K562 (cell line): ENCODE measurements around the gene KIF26B. TPM values are rescaled to one million over a fixed set of nuclear protein-coding genes. Genes with fewer than 3 reads are reported as not detected.

ENCODE experiments used
- ATAC-seq: fragments of 200-7000 bp; cut with Tn5 transposase; 3 replicates; pipeline ENCODE4 v1.9.1; 2020; ENCODE audit warnings: moderate library complexity
- BruUV-seq: library from RNA; stranded (reverse); fragments of 400-500 nt; replicated peaks from 2 replicates; lab custom pipeline; 2021; lab: Mats Ljungman, UMichigan
- CTCF ChIA-PET: fragments of 300-600 bp; formaldehyde crosslinking; extraction: SDS; loops from one replicate; lab custom pipeline; 2021; ENCODE audit warnings: low intra/inter-chr PET ratio; lab: Yijun Ruan, JAX
- POLR2A ChIA-PET: fragments of 300-600, 350-650 bp; sonication (Branson Sonifier 250); formaldehyde crosslinking; extraction: SDS; loops from one replicate; lab custom pipeline; 2021; ENCODE audit warnings: antibody characterized with exemption, inconsistent platforms; lab: Yijun Ruan, JAX
- DNase-seq, 4 experiments: peaks; one replicate each; pipeline versions ENCODE4 v3.0.0 to v3.0.0-alpha.2; 2011 to 2018; ENCODE audit warnings: low spot score in 3 of 4, mixed read lengths in 3 of 4; ENCODE audit errors: extremely low read depth in 1 of 4
- FAIRE-seq: peaks from 2 replicates; lab custom pipeline; 2011; peaks lifted over from hg19 to GRCh38; lab: Jason Lieb, UNC
- H2AFZ ChIP-seq: 2 replicates; pipeline ENCODE4 v1.6.0; 2011; ENCODE audit warnings: low read depth, low read length, control low read depth, inconsistent platforms
- H3K27ac ChIP-seq: fragments of 200-600 bp; 3 replicates; pipeline ENCODE4 v1.8.0; 2011; ENCODE audit warnings: low read depth, mild to moderate bottlenecking, control low read depth, inconsistent platforms, low read length, moderate library complexity, mixed read lengths; ENCODE audit errors: extremely low read depth
- H3K27me3 ChIP-seq, 2 experiments: fragments of 300-600 bp in 1 of 2; 2 replicates in 1 of 2; 3 replicates in 1 of 2; pipeline versions ENCODE4 v1.6.0 to v1.8.0; 2011; ENCODE audit warnings: inconsistent platforms in 2 of 2, low read length in 2 of 2, mild to moderate bottlenecking in 1 of 2, mixed read lengths in 1 of 2, moderate library complexity in 1 of 2; ENCODE audit not compliant: control insufficient read depth in 2 of 2, insufficient read depth in 2 of 2
- H3K36me3 ChIP-seq: fragments of 300-600 bp; 3 replicates; pipeline ENCODE4 v1.8.0; 2011; ENCODE audit warnings: mild to moderate bottlenecking, low read length, inconsistent platforms; ENCODE audit not compliant: control insufficient read depth, insufficient read depth
- H3K4me1 ChIP-seq, 2 experiments: fragments of 200-600 bp in 1 of 2; replicated peaks in 1 of 2; 2 replicates in 1 of 2; 3 replicates in 1 of 2; pipeline versions ENCODE4 v1.5.1 to v1.8.0; 2011; ENCODE audit warnings: inconsistent platforms in 2 of 2, low read length in 2 of 2, mild to moderate bottlenecking in 1 of 2, mixed read lengths in 1 of 2, moderate library complexity in 1 of 2; ENCODE audit not compliant: control insufficient read depth in 2 of 2, insufficient read depth in 2 of 2
- H3K4me2 ChIP-seq: 2 replicates; pipeline ENCODE4 v1.6.1; 2011; ENCODE audit warnings: low read length, control low read depth, inconsistent platforms, mixed read lengths; ENCODE audit not compliant: insufficient read depth
- H3K4me3 ChIP-seq: fragments of 200-600 bp; sonication (generic), shearing (Covaris generic); 2 replicates; pipeline ENCODE4 v1.5.1; 2016; ENCODE audit warnings: control low read depth, inconsistent platforms
- H3K79me2 ChIP-seq: fragments of 200-600 bp; 3 replicates; pipeline ENCODE4 v1.8.0; 2011; ENCODE audit warnings: low read length, inconsistent platforms; ENCODE audit not compliant: control insufficient read depth, insufficient read depth
- H3K9ac ChIP-seq, 2 experiments: 2 replicates each; pipeline versions ENCODE4 v1.6.0 to v1.6.1; 2011; ENCODE audit warnings: low read depth in 2 of 2, low read length in 2 of 2, control low read depth in 1 of 2, inconsistent platforms in 1 of 2, mild to moderate bottlenecking in 1 of 2, mixed read lengths in 1 of 2; ENCODE audit not compliant: insufficient read depth in 1 of 2
- H3K9me1 ChIP-seq: one replicate; pipeline ENCODE4 v1.6.0; 2011; ENCODE audit warnings: inconsistent platforms, mild to moderate bottlenecking, low read length, moderate library complexity; ENCODE audit not compliant: control insufficient read depth, insufficient read depth
- H3K9me3 ChIP-seq: replicated peaks from 2 replicates; pipeline ENCODE4 v1.5.1; 2011; ENCODE audit warnings: low read depth, low read length, inconsistent platforms; ENCODE audit not compliant: control insufficient read depth, insufficient read depth
- H4K20me1 ChIP-seq: replicated peaks from 2 replicates; pipeline ENCODE4 v1.6.1; 2011; ENCODE audit warnings: low read length, inconsistent platforms, mixed read lengths; ENCODE audit not compliant: control insufficient read depth, insufficient read depth
- BCOR ChIP-seq: fragments of 450-650 bp; IDR thresholded peaks from 2 replicates; pipeline ENCODE4 v1.6.1; 2016
- CEBPB ChIP-seq: fragments of 450-650 bp; IDR thresholded peaks from 2 replicates; pipeline ENCODE4 v1.6.1; 2016; ENCODE audit warnings: missing genetic modification characterization, missing compliant biosample characterization
- CHAMP1 ChIP-seq: fragments of 450-650 bp; IDR thresholded peaks from 2 replicates; pipeline ENCODE4 v1.6.1; 2016; ENCODE audit warnings: mild to moderate bottlenecking
- FOXJ3 ChIP-seq: sonication (generic); formaldehyde crosslinking; IDR thresholded peaks from 2 replicates; pipeline ENCODE4 v1.4.0; 2020; ENCODE audit warnings: mild to moderate bottlenecking, missing genetic modification reagents
- GABPA ChIP-seq: fragments of 200-800 bp; sonication (Bioruptor generic); conservative IDR thresholded peaks from 2 replicates; pipeline ENCODE4 v1.6.1; 2016; ENCODE audit warnings: low read depth, missing genetic modification characterization, missing compliant biosample characterization
- HDAC8 ChIP-seq: fragments of 450-650 bp; IDR thresholded peaks from 2 replicates; pipeline ENCODE4 v1.6.1; 2016; ENCODE audit warnings: mild to moderate bottlenecking, missing genetic modification characterization, moderate library complexity, missing compliant biosample characterization
- MYBL2 ChIP-seq, 2 experiments: fragments of 450-650 bp in 1 of 2; sonication (generic) in 1 of 2; formaldehyde crosslinking in 1 of 2; IDR thresholded peaks; 2 replicates each; pipeline versions ENCODE4 v1.6.1 to v1.8.1; 2017 to 2022; ENCODE audit warnings: borderline replicate concordance in 1 of 2, inconsistent platforms in 1 of 2, low read depth in 1 of 2, mild to moderate bottlenecking in 1 of 2, missing genetic modification reagents in 1 of 2, moderate library complexity in 1 of 2
- NR2C2 ChIP-seq, 2 experiments: fragments of 200-800 bp in 1 of 2; sonication (Bioruptor generic) in 1 of 2; sonication (generic) in 1 of 2; formaldehyde crosslinking in 1 of 2; IDR thresholded peaks; 2 replicates each; pipeline versions ENCODE4 v1.6.1 to v1.8.0; 2016 to 2022; ENCODE audit warnings: mild to moderate bottlenecking in 1 of 2, missing compliant biosample characterization in 1 of 2, missing genetic modification characterization in 1 of 2, missing genetic modification reagents in 1 of 2
- NR4A1 ChIP-seq, 2 experiments: fragments of 250-450 bp in 1 of 2; fragments of 450-650 bp in 1 of 2; sonication (Bioruptor Pico) in 1 of 2; IDR thresholded peaks; 2 replicates each; pipeline versions ENCODE4 v1.4.0 to v1.6.1; 2016 to 2020; ENCODE audit warnings: mild to moderate bottlenecking in 2 of 2, missing compliant biosample characterization in 1 of 2, missing genetic modification characterization in 1 of 2, moderate library complexity in 1 of 2
- POU5F1 ChIP-seq: fragments of 150-350 bp; IDR thresholded peaks from 2 replicates; pipeline ENCODE4 v1.6.1; 2014; ENCODE audit warnings: borderline replicate concordance, low read length, low read depth, mild to moderate bottlenecking; ENCODE audit not compliant: partially characterized antibody
- SMAD4 ChIP-seq: fragments of 250-450 bp; sonication (Bioruptor Pico); conservative IDR thresholded peaks from 2 replicates; pipeline ENCODE4 v1.8.0; 2021; ENCODE audit warnings: inconsistent platforms, mild to moderate bottlenecking, moderate library complexity
- SRF ChIP-seq, 2 experiments: fragments of 250-450, 450-650 bp in 1 of 2; sonication (Bioruptor Pico) in 1 of 2; sonication (generic) in 1 of 2; formaldehyde crosslinking; IDR thresholded peaks; 2 replicates each; pipeline versions ENCODE4 v1.5.0 to v1.5.1; 2020 to 2022; ENCODE audit warnings: mild to moderate bottlenecking in 1 of 2, missing genetic modification reagents in 1 of 2
- USF1 ChIP-seq: sonication (generic); formaldehyde crosslinking; IDR thresholded peaks from 2 replicates; pipeline ENCODE4 v1.9.0; 2022; ENCODE audit warnings: mild to moderate bottlenecking, missing genetic modification reagents
- USF2 ChIP-seq: sonication (generic); formaldehyde crosslinking; IDR thresholded peaks from 2 replicates; pipeline ENCODE4 v1.5.0; 2020; ENCODE audit warnings: missing genetic modification reagents
- YY1 ChIP-seq, 3 experiments: IDR thresholded peaks; 2 replicates each; pipeline ENCODE4 v1.6.1; 2011; ENCODE audit warnings: low read length in 2 of 3, mild to moderate bottlenecking in 2 of 3, moderate library complexity in 2 of 3, borderline replicate concordance in 1 of 3, control low read depth in 1 of 3, low read depth in 1 of 3; ENCODE audit not compliant: insufficient read depth in 3 of 3, insufficient replicate concordance in 2 of 3, control insufficient read depth in 1 of 3, insufficient read length in 1 of 3; ENCODE audit errors: extremely low read depth in 1 of 3
- ZNF436 ChIP-seq: fragments of 250-450, 450-650 bp; sonication (Bioruptor Pico); formaldehyde crosslinking; IDR thresholded peaks from 2 replicates; pipeline ENCODE4 v1.7.0; 2020; ENCODE audit warnings: mild to moderate bottlenecking
- WGBS: fragments of 100-300 bp; shearing (Covaris generic); methylation state at CpG from one replicate; pipeline ENCODE4 v1.1.6; 2016; ENCODE audit warnings: low coverage, mixed read lengths; ENCODE audit not compliant: insufficient coverage; ENCODE audit errors: missing lambda C conversion rate; 5-methylcytosine and 5-hydroxymethylcytosine counted together
- in situ Hi-C: fragments of 300-500 bp; cut with MboI; formaldehyde crosslinking; loops from 4 replicates; pipeline ENCODE4 v1.15.0; 2018; ENCODE audit warnings: inconsistent platforms, mixed read lengths
- intact Hi-C: fragments of 100-400 bp; cut with micrococcal nuclease; formaldehyde crosslinking; loops from 2 replicates; pipeline ENCODE4 v1.14.2; 2022
- polyA plus RNA-seq, 8 experiments: library from polyadenylated mRNA; depleted of rRNA in 4 of 8; stranded (reverse) in 5 of 8; unstranded in 3 of 8; fragments of >200 nt; fragmentation: Nextera tagmentation in 2 of 8; fragmentation: Illumina TruSeq in 1 of 8; extraction: Ambion mirVana in 2 of 8; extraction: Trizol in 1 of 8; gene quantifications; 2 replicates each; pipeline versions ENCODE4 v1.2.1 to v1.2.3, GENCODE V29; 2011 to 2014; ENCODE audit warnings: inconsistent platforms in 1 of 8, missing spikeins in 1 of 8
- total RNA-seq, 7 experiments: library from RNA; depleted of rRNA in 6 of 7; stranded (reverse); fragments of >200 nt in 6 of 7; fragmentation: Illumina TruSeq in 2 of 7; extraction: Trizol in 2 of 7; gene quantifications; 2 replicates each; pipeline versions ENCODE4 v1.2.1 to v1.2.3, GENCODE V29; 2011 to 2021; ENCODE audit warnings: low replicate concordance in 1 of 7

Gene KIF26B
- total and polyA plus RNA-seq, 9 of the 15 experiments (the other 6 are each of a cell fraction or from before 2014, with no cell fraction given), result 0.02 to 0.08 (median 0.03) TPM; not detected in 6

GRCh38 chr1:245182028-245182427, 27.2 kb downstream of the KIF26B start (continued):
- TF ChIP-seq USF1 (CRISPR knock-in tag), result no peak
- no peak for TF ChIP-seq NR4A1 (CRISPR knock-in tag; IDR thresholded peaks at IDR 0.05)
- TF ChIP-seq NR4A1 (tag; IDR thresholded peaks at IDR 0.05), result no peak
- no peak for TF ChIP-seq HDAC8 (tag)
- TF ChIP-seq SMAD4 (CRISPR knock-in tag), result no peak
- TF ChIP-seq ZNF436, result no peak

- ChIA-PET POLR2A (interaction anchor here (0.6 kb wide), 1 partner anchor 1127 kb away, joined by 3 read pairs; no protein-coding TSS in a partner anchor), CTCF (no interaction called here)
- Histone ChIP-seq H3K9me1 (no peaks in the 10 kb centered on the region), H2AFZ (no peak overlapping the region), H4K20me1 (no peaks in the 10 kb centered on the region), H3K4me1 (peaks cover 0 to 3% of the 10 kb centered on the region in 2 experiments; a peak in 1 of 5 replicates), H3K4me2 (no peak overlapping the region), H3K27me3 (peaks cover 33 to 39% of the 10 kb centered on the region in 2 experiments), H3K79me2 (no peaks in the 10 kb centered on the region), H3K36me3 (no peaks in the 10 kb centered on the region), H3K9ac (no peak overlapping the region), H3K27ac (no peak overlapping the region), H3K9me3 (no peaks in the 10 kb centered on the region), H3K4me3 (no peak overlapping the region)
- DNase-seq, result no peak
- BruUV-seq, result no TSS peak
- WGBS, result 4% methylated on average over 3 of the region's 3 CpGs
- in situ Hi-C loops (no loop called here), intact Hi-C loops (no loop called here)
- no peak for ATAC-seq
- FAIRE-seq, result no peak
- no peak for TF ChIP-seq GABPA (tag)
- no peak for TF ChIP-seq MYBL2 (IDR thresholded peaks at IDR 0.05; ENCODE audit: low read depth)
- TF ChIP-seq MYBL2 (CRISPR knock-in tag; IDR thresholded peaks at IDR 0.05; ENCODE audit: borderline replicate concordance), result no peak
- TF ChIP-seq YY1 (IDR thresholded peaks at IDR 0.05; ENCODE audit: borderline replicate concordance in 1 of 3, control insufficient read depth in 1 of 3, extremely low read depth in 1 of 3, insufficient read depth in 3 of 3, insufficient read length in 1 of 3, insufficient replicate concordance in 2 of 3, low read depth in 1 of 3, low read length in 2 of 3), result no peak
- TF ChIP-seq CHAMP1, result no peak
- TF ChIP-seq BCOR, result no peak
- TF ChIP-seq SRF (CRISPR knock-in tag; IDR thresholded peaks at IDR 0.05), result no peak
- no peak for TF ChIP-seq NR2C2 (CRISPR knock-in tag; IDR thresholded peaks at IDR 0.05)
- no peak for TF ChIP-seq NR2C2 (tag; IDR thresholded peaks at IDR 0.05)
- no peak for TF ChIP-seq USF2
- TF ChIP-seq FOXJ3, result no peak
- no peak for TF ChIP-seq POU5F1
- TF ChIP-seq CEBPB (tag), result no peak
These were observed 28.6 kb downstream of the KIF26B start for GRCh38 chr1:245183429-245183828.
